NT2/D1 (cell line): ENCODE results near the gene SEMA7A.

Source experiments
- SUZ12 ChIP-seq: IDR thresholded peaks from 2 replicates; pipeline ENCODE4 v1.6.1; 2011; ENCODE audit not compliant: insufficient read length, insufficient read depth; ENCODE audit errors: extremely low read depth
- YY1 ChIP-seq: IDR thresholded peaks from 2 replicates; pipeline ENCODE4 v1.6.1; 2011; ENCODE audit not compliant: insufficient read length, insufficient read depth
- ZNF274 ChIP-seq: IDR thresholded peaks from 2 replicates; pipeline ENCODE4 v1.6.1; 2011; ENCODE audit warnings: mild to moderate bottlenecking, low read depth, low read length

DNA sequence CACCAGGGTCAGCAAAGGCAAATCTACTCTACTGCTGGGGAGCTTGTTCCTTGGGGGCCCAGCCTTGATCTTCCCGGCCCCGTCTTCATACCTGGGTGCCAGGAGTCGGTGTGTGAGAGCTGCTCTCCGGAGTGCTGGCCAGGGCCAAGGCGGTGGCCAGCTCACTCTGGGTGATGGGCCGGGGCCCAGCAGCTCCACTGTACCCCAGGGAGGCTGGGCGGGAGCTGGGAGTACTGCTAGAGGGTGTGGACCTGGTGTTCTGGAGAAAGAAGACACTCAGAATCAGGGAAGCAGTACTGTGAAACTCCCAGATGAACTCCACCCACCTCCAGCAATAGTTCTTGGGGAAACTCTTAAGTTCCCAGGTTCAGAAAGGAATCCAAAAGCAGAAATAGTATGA, 15.3 kb upstream of the SEMA7A start:
- no peak for TF ChIP-seq SUZ12
- TF ChIP-seq YY1, result no peak
- no peak for TF ChIP-seq ZNF274
